Suprapubic skin (tissue), 3 donors: ENCODE measurements around the gene WDR62.

Source experiments
- CTCF ChIP-seq, 2 donors: fragments of 200-600 bp in 1 of 2; fragments of 450-650 bp in 1 of 2; sonication (generic) in 1 of 2; IDR thresholded peaks; one replicate each; pipeline ENCODE4 v1.5.1; 2016 to 2019; ENCODE audit warnings: antibody characterized with exemption in 2 of 2, mild to moderate bottlenecking in 1 of 2, moderate library complexity in 1 of 2
- POLR2A ChIP-seq, 2 donors: fragments of 450-650 bp; IDR thresholded peaks; one replicate each; pipeline ENCODE4 v1.6.1; 2017; ENCODE audit warnings: antibody characterized with exemption in 2 of 2, mild to moderate bottlenecking in 2 of 2, moderate library complexity in 2 of 2

- TF ChIP-seq POLR2A (IDR thresholded peaks at IDR 0.05) (no peak), CTCF (IDR thresholded peaks at IDR 0.05) (no peak)
These were observed 24.2 kb upstream of the WDR62 start for GRCh38 chr19:36030264-36031148.
